HepG2 (cell line): ENCODE results near the gene CD79A. TPM values are rescaled to one million over a fixed set of nuclear protein-coding genes. Genes with fewer than 3 reads are reported as not detected.
A peak's percentile ranks its signal among the peaks of the same experiment; 100 is the strongest.

Experiments used
- PRDM10 ChIP-seq: sonication (generic); formaldehyde crosslinking; IDR thresholded peaks from 2 replicates; pipeline ENCODE4 v1.4.0; 2020; ENCODE audit warnings: low read depth, missing genetic modification reagents
- U2AF2 ChIP-seq: fragments of 200-400 bp; formaldehyde crosslinking; IDR thresholded peaks from 2 replicates; pipeline ENCODE4 v1.6.1; 2017; ENCODE audit warnings: low read depth, mild to moderate bottlenecking, low read length
- ZNF407 ChIP-seq: sonication (generic); formaldehyde crosslinking; IDR thresholded peaks from one replicate; pipeline ENCODE4 v1.5.1; 2020; ENCODE audit warnings: mild to moderate bottlenecking, missing genetic modification reagents; ENCODE audit errors: not compliant biosample characterization
- ZSCAN20 ChIP-seq: sonication (generic); formaldehyde crosslinking; IDR thresholded peaks from 2 replicates; pipeline ENCODE4 v1.4.0; 2020; ENCODE audit warnings: missing genetic modification reagents, mild to moderate bottlenecking, borderline replicate concordance
- polyA plus RNA-seq, 8 experiments: library from polyadenylated mRNA; depleted of rRNA in 3 of 8; stranded (reverse) in 7 of 8; unstranded in 1 of 8; fragments of >200 nt; fragmentation: Illumina TruSeq in 4 of 8; extraction: Trizol in 4 of 8; gene quantifications; 2 replicates each; pipeline versions ENCODE4 v1.2.1 to v1.2.3, GENCODE V29; 2011 to 2016; ENCODE audit warnings: low read depth in 4 of 8, missing spikeins in 1 of 8, mixed read lengths in 1 of 8; ENCODE audit not compliant: insufficient read depth in 1 of 8
- total RNA-seq, 5 experiments: library from RNA; depleted of rRNA; stranded (reverse); fragments of >200 nt; fragmentation: Illumina TruSeq; extraction: Trizol; gene quantifications; 2 replicates each; pipeline ENCODE4 v1.2.3, GENCODE V29; 2016; ENCODE audit warnings: low read depth in 1 of 5

Gene CD79A
- total and polyA plus RNA-seq, 2 of the 13 experiments (the other 11 are each of a cell fraction or from before 2014, with no cell fraction given): 0.24 to 0.33 TPM

- TF ChIP-seq ZNF407 (CRISPR knock-in tag) (peak; percentile 49), PRDM10 (CRISPR knock-in tag) (no peak), U2AF2 (no peak), ZSCAN20 (no peak)
Measured at GRCh38 chr19:41860419-41861115, 16.5 kb upstream of the CD79A start (continued).
